Epithelial cell of proximal tubule (primary cell): ENCODE results near the gene GRIK3. TPM values are rescaled to one million over a fixed set of nuclear protein-coding genes. Genes with fewer than 3 reads are reported as not detected.

Experiments used
- DNase-seq: peaks from one replicate; pipeline ENCODE4 v3.0.0-alpha.2; 2011; ENCODE audit warnings: low read depth
- H3K4me3 ChIP-seq: 2 replicates; pipeline ENCODE4 v1.5.1; 2011; ENCODE audit warnings: low read depth, mild to moderate bottlenecking, low read length
- CTCF ChIP-seq: conservative IDR thresholded peaks from 2 replicates; pipeline ENCODE4 v1.5.1; 2012; ENCODE audit warnings: low read depth, mild to moderate bottlenecking, low read length
- total RNA-seq: library from RNA; depleted of rRNA; stranded (reverse); fragments of >200 nt; gene quantifications from 2 replicates; pipeline ENCODE4 v1.2.3, GENCODE V29; 2015

Gene GRIK3
- total RNA-seq, 1 donor from 2014 or later, result not detected

GRCh38 chr1:36852586-36852985 is 181.7 kb downstream of the GRIK3 start:
- no peak for TF ChIP-seq CTCF
- H3K4me3 ChIP-seq, result no peak overlapping the region
- no peak for DNase-seq

GRCh38 chr1:36851595-36851994 is 182.7 kb downstream of the GRIK3 start:
- no peak for TF ChIP-seq CTCF
- H3K4me3 ChIP-seq, result no peak overlapping the region
- DNase-seq, result no peak

GRCh38 chr1:36851087-36851486 is 183.2 kb downstream of the GRIK3 start:
- DNase-seq, result no peak
- TF ChIP-seq CTCF, result no peak
- H3K4me3 ChIP-seq, result no peak overlapping the region

- no peak for DNase-seq
- H3K4me3 ChIP-seq, result no peak overlapping the region
- no peak for TF ChIP-seq CTCF
Measured at GRCh38 chr1:36849956-36850355, 184.4 kb downstream of the GRIK3 start.

GRCh38 chr1:36847761-36848160 is 186.6 kb downstream of the GRIK3 start:
- no peak overlapping the region for H3K4me3 ChIP-seq
- DNase-seq, result no peak
- no peak for TF ChIP-seq CTCF

GRCh38 chr1:36847186-36847585 is 187.1 kb downstream of the GRIK3 start:
- DNase-seq, result no peak
- TF ChIP-seq CTCF, result no peak
- H3K4me3 ChIP-seq, result no peak overlapping the region

- TF ChIP-seq CTCF, result no peak
- no peak for DNase-seq
- H3K4me3 ChIP-seq, result no peak overlapping the region
Measured at GRCh38 chr1:36846357-36846756, 188.0 kb downstream of the GRIK3 start.
